Activated gamma-delta T cell treated with Interleukin-2 at 50 U/mL for 16 hours (primary cell): ENCODE data around the gene RAB28.

Experiments used
- DNase-seq: peaks from one replicate; pipeline ENCODE4 v3.0.0-alpha.2; 2020

RAB28 gene

DNA sequence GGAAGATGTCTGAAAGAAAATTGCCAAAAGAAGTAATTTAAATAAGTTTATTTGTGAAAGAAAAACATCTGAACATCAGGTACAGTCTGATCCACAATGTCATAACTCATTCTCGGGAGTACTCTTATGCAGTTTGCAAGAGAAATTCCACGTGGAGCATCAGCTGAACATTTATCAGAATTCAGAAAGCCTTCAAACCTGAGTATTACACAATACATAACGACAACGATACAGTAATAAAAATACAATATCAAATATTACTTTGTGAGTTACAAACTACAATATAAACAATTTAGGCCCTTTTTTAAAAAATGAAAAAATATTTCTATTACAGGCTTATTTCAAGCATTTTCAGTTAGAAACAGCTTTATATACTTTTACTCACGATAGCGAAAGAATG, 116.4 kb downstream of the RAB28 start:
- no peak for DNase-seq

DNA sequence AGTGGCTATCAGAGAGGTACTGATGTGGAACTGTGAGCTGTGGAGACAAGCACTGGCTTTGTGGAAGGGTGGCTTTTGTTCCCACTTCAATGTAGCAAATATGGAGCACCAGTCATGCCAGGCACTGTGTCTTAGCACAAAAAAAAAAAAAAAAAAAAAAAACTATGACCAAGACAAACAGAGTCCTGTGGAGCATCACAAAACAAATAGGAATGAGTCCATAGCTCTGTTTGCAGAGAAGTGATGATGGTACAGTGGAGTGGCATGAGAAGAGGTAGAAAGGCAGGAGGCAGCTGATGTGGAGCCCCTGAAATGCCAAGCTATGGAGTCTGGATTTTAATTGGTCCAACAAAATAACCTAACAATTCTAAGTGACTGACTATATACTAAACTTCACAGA, 116.9 kb downstream of the RAB28 start:
- no peak for DNase-seq

DNA sequence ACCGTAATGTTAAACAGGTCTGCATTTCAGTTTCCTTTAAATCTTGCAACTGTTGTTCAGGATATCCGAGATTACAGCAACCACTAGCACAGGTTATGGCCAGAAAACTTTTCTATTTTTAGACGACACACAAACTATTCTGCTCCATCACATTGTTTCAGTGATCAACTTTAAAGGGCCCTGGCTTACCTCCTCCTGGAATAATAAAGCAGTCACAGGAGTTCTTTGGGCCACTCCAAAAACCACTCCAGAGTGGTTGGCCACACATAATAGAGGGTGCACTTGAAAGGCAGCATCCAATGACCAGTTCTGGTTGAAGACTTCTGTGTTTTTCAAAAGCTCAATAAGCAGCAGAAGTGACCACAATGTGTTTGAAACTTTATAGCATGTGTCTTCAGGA, 118.9 kb downstream of the RAB28 start:
- DNase-seq: no peak

DNA sequence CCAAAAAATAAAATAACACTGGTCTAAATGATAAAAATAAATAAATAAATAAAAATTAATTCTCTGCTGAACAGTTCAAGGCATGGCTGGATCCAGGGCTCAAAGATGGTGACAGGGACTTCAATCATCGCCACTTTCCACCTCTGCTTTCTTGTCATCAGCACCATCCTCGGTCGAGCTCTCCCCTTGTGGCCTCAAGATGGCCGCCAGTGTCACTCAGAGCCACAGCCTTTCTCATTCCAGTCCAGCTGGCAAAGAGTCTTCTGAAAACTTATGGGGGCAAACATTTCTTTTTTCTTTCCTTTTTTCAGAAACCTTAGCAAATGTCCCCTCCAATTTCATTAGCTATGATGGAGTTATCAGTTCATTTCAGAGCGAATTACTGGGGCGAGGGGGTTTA, 119.5 kb downstream of the RAB28 start:
- no peak for DNase-seq

DNA sequence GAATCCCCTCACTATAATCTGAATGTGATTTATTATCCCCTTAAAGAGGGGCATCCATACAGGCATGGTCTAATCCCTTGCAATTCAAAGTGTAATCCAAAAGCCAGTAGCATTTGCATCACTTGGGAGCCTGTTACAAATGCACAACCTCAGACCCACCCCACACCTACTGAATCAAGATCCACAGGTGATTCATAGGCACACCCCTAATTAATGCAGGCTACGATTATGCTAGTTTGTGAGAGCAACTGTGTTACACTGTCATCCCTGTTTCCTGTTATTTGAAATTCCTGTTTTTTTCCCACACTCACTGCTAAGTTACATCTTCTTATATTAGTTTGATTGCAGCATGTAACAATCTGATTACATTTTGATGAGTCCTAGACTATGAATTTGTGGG, 120.0 kb downstream of the RAB28 start:
- no peak for DNase-seq

- DNase-seq: no peak
These were observed 124.3 kb downstream of the RAB28 start for GRCh38 chr4:13359809-13360208.

DNA sequence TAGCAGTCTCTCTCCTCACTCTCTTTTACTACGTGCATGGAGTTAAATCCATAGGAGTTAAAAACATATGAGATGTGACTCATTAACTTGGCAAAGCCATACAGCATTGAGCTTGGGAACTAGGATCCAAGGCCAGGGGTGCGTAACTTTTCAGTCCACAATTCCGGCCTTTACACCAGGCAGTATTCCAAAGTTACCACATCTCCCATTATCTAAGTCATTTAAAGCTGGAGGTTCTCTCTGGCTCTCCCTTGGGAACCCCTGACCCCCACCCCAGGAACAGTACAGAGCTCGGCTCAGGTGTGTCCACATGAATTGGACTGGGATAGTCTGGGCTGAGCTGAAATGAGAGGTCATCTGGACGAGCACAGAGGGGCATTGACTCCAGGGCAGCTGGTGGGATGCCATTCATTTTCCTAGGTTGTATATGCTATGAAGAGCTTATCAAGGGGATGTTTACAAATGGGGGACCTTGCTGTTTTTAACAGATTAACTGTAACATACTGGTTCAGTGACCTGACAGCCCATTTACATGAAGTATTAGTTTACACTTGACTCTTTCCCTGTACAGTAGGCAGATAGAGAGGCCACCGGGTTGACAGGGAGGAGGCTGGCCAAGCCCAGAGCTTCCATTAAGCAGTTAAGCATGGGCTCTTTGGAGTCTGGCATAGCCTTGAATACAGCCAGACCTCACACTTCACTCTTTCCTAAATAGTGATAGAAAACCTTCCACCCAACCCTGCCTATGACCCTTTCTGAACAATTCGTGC, 128.8 kb downstream of the RAB28 start:
- DNase-seq: no peak

- no peak for DNase-seq
These were observed 135.0 kb downstream of the RAB28 start for GRCh38 chr4:13349096-13349495.

DNA sequence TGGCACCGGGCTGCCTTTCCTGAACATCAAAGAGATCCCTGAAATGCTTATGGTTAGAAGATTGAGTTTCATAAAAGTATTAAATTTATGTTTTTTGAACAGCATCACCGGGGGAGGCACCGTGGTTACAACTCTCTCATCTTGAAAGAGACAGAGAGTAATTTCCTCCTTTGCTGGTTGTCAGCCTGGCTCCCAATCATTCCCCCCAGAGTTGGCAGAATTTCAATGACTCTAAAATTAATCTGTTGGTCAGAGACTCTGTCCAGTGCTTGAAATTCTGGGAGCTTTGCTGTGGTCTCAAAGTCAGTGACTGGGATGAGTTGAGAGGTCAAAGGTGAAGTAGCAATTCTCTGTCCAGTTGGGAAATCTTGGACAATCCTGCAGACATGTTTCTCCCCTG, 135.9 kb downstream of the RAB28 start:
- no peak for DNase-seq

GRCh38 chr4:13347517-13348125, 136.5 kb downstream of the RAB28 start:
- no peak for DNase-seq

- DNase-seq: no peak
These were observed 139.9 kb downstream of the RAB28 start for GRCh38 chr4:13344216-13344615.

- DNase-seq: no peak
These were observed 143.5 kb downstream of the RAB28 start for GRCh38 chr4:13340672-13341071.

DNA sequence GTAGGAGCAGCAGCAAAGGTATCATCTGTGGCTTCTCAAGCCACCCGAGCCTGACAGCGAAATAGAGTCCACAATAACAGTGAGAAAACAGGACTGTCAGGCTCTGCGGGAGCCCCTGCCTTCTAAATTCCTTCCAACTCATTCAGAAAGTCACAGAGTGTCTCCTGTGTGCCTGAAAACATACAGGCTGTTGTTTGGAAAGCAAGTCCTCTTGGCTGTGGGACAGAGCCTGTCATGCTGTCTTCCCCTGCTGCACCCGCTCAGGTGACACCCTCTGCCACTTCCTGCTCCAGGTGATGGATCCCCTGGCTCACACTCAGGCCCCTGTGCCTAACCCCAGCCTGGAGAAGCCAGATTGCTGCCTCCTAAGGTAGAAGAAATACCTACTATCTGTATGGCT, 152.3 kb downstream of the RAB28 start:
- no peak for DNase-seq

- no peak for DNase-seq
These were observed 154.2 kb downstream of the RAB28 start for GRCh38 chr4:13329963-13330362.

GRCh38 chr4:13329340-13329850, 154.7 kb downstream of the RAB28 start:
- no peak for DNase-seq

GRCh38 chr4:13328591-13328990, 155.5 kb downstream of the RAB28 start:
- no peak for DNase-seq

DNA sequence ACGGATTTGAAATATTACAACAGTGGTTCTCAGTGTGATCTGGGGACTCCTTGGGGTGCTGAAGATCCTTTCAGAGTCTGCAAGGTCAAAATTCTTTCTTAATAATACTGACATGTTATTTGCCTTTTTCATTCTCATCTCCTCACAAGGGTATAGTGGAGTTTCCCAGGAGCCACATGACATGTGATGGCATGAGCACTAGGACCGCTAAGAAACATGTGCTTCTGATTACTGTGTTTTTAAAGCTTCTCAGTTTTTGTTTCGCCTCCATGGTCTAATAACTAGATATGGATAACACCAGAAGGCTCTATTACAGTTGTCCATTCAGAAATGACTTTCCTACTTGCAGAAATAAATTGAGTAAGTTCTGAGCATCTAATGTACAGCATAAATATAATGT, 156.1 kb downstream of the RAB28 start:
- DNase-seq: no peak

DNA sequence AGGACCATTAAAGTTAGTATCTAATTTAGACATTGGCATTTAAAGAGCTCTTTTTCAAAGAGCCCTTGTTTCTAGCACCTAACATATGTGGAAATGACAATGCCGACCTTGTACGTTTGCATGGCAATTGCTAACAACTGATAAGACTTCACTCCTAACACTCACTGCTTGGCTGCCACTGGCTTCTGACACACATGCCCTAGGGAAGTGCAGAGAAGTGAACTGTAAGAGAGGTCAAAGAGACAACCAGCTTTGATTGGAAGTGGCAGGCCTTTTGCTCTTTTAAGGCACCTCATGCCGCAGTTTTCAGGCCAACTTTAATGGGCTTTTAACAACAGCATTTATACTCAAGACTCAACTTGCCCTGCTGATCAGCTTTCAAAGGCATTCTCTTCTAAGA, 158.4 kb downstream of the RAB28 start:
- DNase-seq: no peak

- no peak for DNase-seq
These were observed 160.2 kb downstream of the RAB28 start for GRCh38 chr4:13323921-13324320.

DNA sequence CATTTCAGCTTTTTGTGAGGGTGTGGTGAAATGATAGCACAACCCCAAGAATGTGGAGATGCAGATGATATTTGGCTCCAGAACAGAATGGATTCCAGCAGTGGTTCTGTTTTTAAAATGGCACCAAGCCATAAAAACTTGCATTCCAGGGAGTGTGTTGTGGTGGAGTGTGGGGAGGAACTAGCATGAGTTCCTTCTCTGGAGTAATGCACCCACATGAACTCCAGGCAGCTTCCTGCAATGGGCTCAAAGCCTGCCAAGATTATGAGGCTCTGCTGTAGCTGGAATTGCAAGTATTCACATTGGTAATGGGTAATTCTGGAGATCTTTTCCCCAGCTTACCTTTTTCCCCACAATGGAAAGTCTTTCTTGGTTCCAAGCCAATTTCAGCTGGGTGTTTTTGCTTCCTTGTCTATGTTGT, 161.4 kb downstream of the RAB28 start:
- no peak for DNase-seq
